K562 (cell line): ENCODE results near the gene SRRT. TPM values are rescaled to one million over a fixed set of nuclear protein-coding genes. Genes with fewer than 3 reads are reported as not detected.

ENCODE experiments used
- ATAC-seq: fragments of 200-7000 bp; cut with Tn5 transposase; 3 replicates; pipeline ENCODE4 v1.9.1; 2020; ENCODE audit warnings: moderate library complexity
- BruUV-seq: library from RNA; stranded (reverse); fragments of 400-500 nt; replicated peaks from 2 replicates; lab custom pipeline; 2021; lab: Mats Ljungman, UMichigan
- CTCF ChIA-PET: fragments of 300-600 bp; formaldehyde crosslinking; extraction: SDS; loops from one replicate; lab custom pipeline; 2021; ENCODE audit warnings: low intra/inter-chr PET ratio; lab: Yijun Ruan, JAX
- POLR2A ChIA-PET: fragments of 300-600, 350-650 bp; sonication (Branson Sonifier 250); formaldehyde crosslinking; extraction: SDS; loops from one replicate; lab custom pipeline; 2021; ENCODE audit warnings: antibody characterized with exemption, inconsistent platforms; lab: Yijun Ruan, JAX
- DNase-seq, 4 experiments: peaks; one replicate each; pipeline versions ENCODE4 v3.0.0 to v3.0.0-alpha.2; 2011 to 2018; ENCODE audit warnings: low spot score in 3 of 4, mixed read lengths in 3 of 4; ENCODE audit errors: extremely low read depth in 1 of 4
- FAIRE-seq: peaks from 2 replicates; lab custom pipeline; 2011; peaks lifted over from hg19 to GRCh38; lab: Jason Lieb, UNC
- H2AFZ ChIP-seq: 2 replicates; pipeline ENCODE4 v1.6.0; 2011; ENCODE audit warnings: low read depth, low read length, control low read depth, inconsistent platforms
- H3K27ac ChIP-seq: fragments of 200-600 bp; 3 replicates; pipeline ENCODE4 v1.8.0; 2011; ENCODE audit warnings: low read depth, mild to moderate bottlenecking, control low read depth, inconsistent platforms, low read length, moderate library complexity, mixed read lengths; ENCODE audit errors: extremely low read depth
- H3K27me3 ChIP-seq, 2 experiments: fragments of 300-600 bp in 1 of 2; 2 replicates in 1 of 2; 3 replicates in 1 of 2; pipeline versions ENCODE4 v1.6.0 to v1.8.0; 2011; ENCODE audit warnings: inconsistent platforms in 2 of 2, low read length in 2 of 2, mild to moderate bottlenecking in 1 of 2, mixed read lengths in 1 of 2, moderate library complexity in 1 of 2; ENCODE audit not compliant: control insufficient read depth in 2 of 2, insufficient read depth in 2 of 2
- H3K36me3 ChIP-seq: fragments of 300-600 bp; 3 replicates; pipeline ENCODE4 v1.8.0; 2011; ENCODE audit warnings: mild to moderate bottlenecking, low read length, inconsistent platforms; ENCODE audit not compliant: control insufficient read depth, insufficient read depth
- H3K4me1 ChIP-seq, 2 experiments: fragments of 200-600 bp in 1 of 2; replicated peaks in 1 of 2; 2 replicates in 1 of 2; 3 replicates in 1 of 2; pipeline versions ENCODE4 v1.5.1 to v1.8.0; 2011; ENCODE audit warnings: inconsistent platforms in 2 of 2, low read length in 2 of 2, mild to moderate bottlenecking in 1 of 2, mixed read lengths in 1 of 2, moderate library complexity in 1 of 2; ENCODE audit not compliant: control insufficient read depth in 2 of 2, insufficient read depth in 2 of 2
- H3K4me2 ChIP-seq: 2 replicates; pipeline ENCODE4 v1.6.1; 2011; ENCODE audit warnings: low read length, control low read depth, inconsistent platforms, mixed read lengths; ENCODE audit not compliant: insufficient read depth
- H3K4me3 ChIP-seq: fragments of 200-600 bp; sonication (generic), shearing (Covaris generic); 2 replicates; pipeline ENCODE4 v1.5.1; 2016; ENCODE audit warnings: control low read depth, inconsistent platforms
- H3K79me2 ChIP-seq: fragments of 200-600 bp; 3 replicates; pipeline ENCODE4 v1.8.0; 2011; ENCODE audit warnings: low read length, inconsistent platforms; ENCODE audit not compliant: control insufficient read depth, insufficient read depth
- H3K9ac ChIP-seq, 2 experiments: 2 replicates each; pipeline versions ENCODE4 v1.6.0 to v1.6.1; 2011; ENCODE audit warnings: low read depth in 2 of 2, low read length in 2 of 2, control low read depth in 1 of 2, inconsistent platforms in 1 of 2, mild to moderate bottlenecking in 1 of 2, mixed read lengths in 1 of 2; ENCODE audit not compliant: insufficient read depth in 1 of 2
- H3K9me1 ChIP-seq: one replicate; pipeline ENCODE4 v1.6.0; 2011; ENCODE audit warnings: inconsistent platforms, mild to moderate bottlenecking, low read length, moderate library complexity; ENCODE audit not compliant: control insufficient read depth, insufficient read depth
- H3K9me3 ChIP-seq: replicated peaks from 2 replicates; pipeline ENCODE4 v1.5.1; 2011; ENCODE audit warnings: low read depth, low read length, inconsistent platforms; ENCODE audit not compliant: control insufficient read depth, insufficient read depth
- H4K20me1 ChIP-seq: replicated peaks from 2 replicates; pipeline ENCODE4 v1.6.1; 2011; ENCODE audit warnings: low read length, inconsistent platforms, mixed read lengths; ENCODE audit not compliant: control insufficient read depth, insufficient read depth
- POLR2G ChIP-seq: fragments of 200-400 bp; formaldehyde crosslinking; IDR thresholded peaks from 2 replicates; pipeline ENCODE4 v1.6.1; 2017; ENCODE audit warnings: low read depth, mild to moderate bottlenecking, antibody characterized with exemption, low read length, moderate library complexity
- RBFOX2 ChIP-seq: fragments of 200-400 bp; formaldehyde crosslinking; IDR thresholded peaks from 2 replicates; pipeline ENCODE4 v1.6.1; 2017; ENCODE audit warnings: low read depth, mild to moderate bottlenecking, low read length, moderate library complexity
- RBM22 ChIP-seq: fragments of 200-400 bp; formaldehyde crosslinking; IDR thresholded peaks from 2 replicates; pipeline ENCODE4 v1.6.1; 2018; ENCODE audit warnings: low read length, low read depth; ENCODE audit not compliant: poor library complexity, severe bottlenecking
- SMAD2 ChIP-seq: fragments of 150-350 bp; IDR thresholded peaks from 2 replicates; pipeline ENCODE4 v1.6.1; 2014; ENCODE audit warnings: low read depth, mild to moderate bottlenecking, low read length
- WGBS: fragments of 100-300 bp; shearing (Covaris generic); methylation state at CpG from one replicate; pipeline ENCODE4 v1.1.6; 2016; ENCODE audit warnings: low coverage, mixed read lengths; ENCODE audit not compliant: insufficient coverage; ENCODE audit errors: missing lambda C conversion rate; 5-methylcytosine and 5-hydroxymethylcytosine counted together
- in situ Hi-C: fragments of 300-500 bp; cut with MboI; formaldehyde crosslinking; loops from 4 replicates; pipeline ENCODE4 v1.15.0; 2018; ENCODE audit warnings: inconsistent platforms, mixed read lengths
- intact Hi-C: fragments of 100-400 bp; cut with micrococcal nuclease; formaldehyde crosslinking; loops from 2 replicates; pipeline ENCODE4 v1.14.2; 2022
- polyA plus RNA-seq, 8 experiments: library from polyadenylated mRNA; depleted of rRNA in 4 of 8; stranded (reverse) in 5 of 8; unstranded in 3 of 8; fragments of >200 nt; fragmentation: Nextera tagmentation in 2 of 8; fragmentation: Illumina TruSeq in 1 of 8; extraction: Ambion mirVana in 2 of 8; extraction: Trizol in 1 of 8; gene quantifications; 2 replicates each; pipeline versions ENCODE4 v1.2.1 to v1.2.3, GENCODE V29; 2011 to 2014; ENCODE audit warnings: inconsistent platforms in 1 of 8, missing spikeins in 1 of 8
- total RNA-seq, 7 experiments: library from RNA; depleted of rRNA in 6 of 7; stranded (reverse); fragments of >200 nt in 6 of 7; fragmentation: Illumina TruSeq in 2 of 7; extraction: Trizol in 2 of 7; gene quantifications; 2 replicates each; pipeline versions ENCODE4 v1.2.1 to v1.2.3, GENCODE V29; 2011 to 2021; ENCODE audit warnings: low replicate concordance in 1 of 7
- TF ChIP-seq, protein P1 (sequence below): sonication (generic); formaldehyde crosslinking; IDR thresholded peaks from 2 replicates; pipeline ENCODE4 v1.8.1; 2023; ENCODE audit warnings: mild to moderate bottlenecking, missing genetic modification reagents
- TF ChIP-seq, protein P2 (sequence below), 2 experiments: fragments of 450-650 bp in 1 of 2; sonication (generic) in 1 of 2; formaldehyde crosslinking; conservative IDR thresholded peaks; 2 replicates each; pipeline versions ENCODE4 v1.4.0 to v1.8.1; 2020 to 2022; ENCODE audit warnings: mild to moderate bottlenecking in 1 of 2, missing genetic modification reagents in 1 of 2
- TF ChIP-seq, protein P3 (sequence below), 2 experiments: IDR thresholded peaks in 1 of 2; conservative IDR thresholded peaks in 1 of 2; 2 replicates each; pipeline ENCODE4 v1.6.1; 2016; ENCODE audit warnings: low read depth in 2 of 2, mild to moderate bottlenecking in 1 of 2, missing compliant biosample characterization in 1 of 2, missing genetic modification characterization in 1 of 2, moderate library complexity in 1 of 2
- TF ChIP-seq, protein P4 (sequence below): fragments of 250-450 bp; sonication (Bioruptor Pico); IDR thresholded peaks from 2 replicates; pipeline ENCODE4 v1.4.0; 2020; ENCODE audit warnings: borderline replicate concordance

The SRRT gene
- total and polyA plus RNA-seq, 9 of the 15 experiments (the other 6 are each of a cell fraction or from before 2014, with no cell fraction given), result 10.3 to 263 (median 84.4) TPM

DNA sequence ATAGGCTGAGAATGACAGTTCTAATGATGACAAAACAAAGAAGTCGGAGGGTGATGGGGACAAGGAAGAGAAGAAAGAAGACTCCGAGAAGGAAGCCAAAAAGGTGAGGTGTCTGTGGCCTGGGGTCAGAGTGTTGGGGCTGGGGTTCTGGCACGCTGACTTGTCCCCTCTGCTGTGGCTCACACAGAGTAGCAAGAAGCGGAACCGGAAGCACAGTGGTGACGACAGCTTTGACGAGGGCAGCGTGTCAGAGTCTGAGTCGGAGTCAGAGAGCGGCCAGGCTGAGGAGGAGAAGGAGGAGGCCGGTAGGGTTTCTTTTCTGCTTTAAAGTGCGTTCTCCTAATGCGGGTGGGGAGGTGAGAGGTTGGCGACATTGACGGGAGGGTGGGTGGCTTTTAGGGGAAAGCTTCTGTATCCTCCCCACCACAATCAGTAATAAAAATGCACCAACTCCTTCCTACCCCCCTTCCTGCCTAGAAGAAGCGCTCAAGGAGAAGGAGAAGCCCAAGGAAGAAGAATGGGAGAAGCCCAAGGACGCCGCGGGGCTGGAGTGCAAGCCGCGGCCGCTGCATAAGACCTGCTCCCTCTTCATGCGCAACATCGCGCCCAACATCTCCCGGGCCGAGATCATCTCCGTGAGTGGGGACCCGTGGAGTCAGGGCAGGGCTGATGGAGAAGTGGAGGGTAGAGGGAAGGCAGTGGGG, 10.0 kb downstream of the SRRT start:
- POLR2A ChIA-PET, result interaction anchor here (6.3 kb wide), 1 partner anchor 9 kb away, joined by 144 read pairs; the partner anchor contains the start of gene SRRT
- 0 out of 4 replicates have a peak overlapping the region, but pooled peaks of 1 of the 2 experiments have one; percentile 21 for H3K9ac ChIP-seq
- BruUV-seq, result TSS peak; percentile 55
- H3K9me1 ChIP-seq, result peaks cover 9% of the 10 kb centered on the region
- no peak overlapping the region for H3K4me2 ChIP-seq
- ATAC-seq (no peak), DNase-seq (peak in 1 of 4 experiments; percentile 11), FAIRE-seq (no peak)
- TF ChIP-seq, protein P1, sequence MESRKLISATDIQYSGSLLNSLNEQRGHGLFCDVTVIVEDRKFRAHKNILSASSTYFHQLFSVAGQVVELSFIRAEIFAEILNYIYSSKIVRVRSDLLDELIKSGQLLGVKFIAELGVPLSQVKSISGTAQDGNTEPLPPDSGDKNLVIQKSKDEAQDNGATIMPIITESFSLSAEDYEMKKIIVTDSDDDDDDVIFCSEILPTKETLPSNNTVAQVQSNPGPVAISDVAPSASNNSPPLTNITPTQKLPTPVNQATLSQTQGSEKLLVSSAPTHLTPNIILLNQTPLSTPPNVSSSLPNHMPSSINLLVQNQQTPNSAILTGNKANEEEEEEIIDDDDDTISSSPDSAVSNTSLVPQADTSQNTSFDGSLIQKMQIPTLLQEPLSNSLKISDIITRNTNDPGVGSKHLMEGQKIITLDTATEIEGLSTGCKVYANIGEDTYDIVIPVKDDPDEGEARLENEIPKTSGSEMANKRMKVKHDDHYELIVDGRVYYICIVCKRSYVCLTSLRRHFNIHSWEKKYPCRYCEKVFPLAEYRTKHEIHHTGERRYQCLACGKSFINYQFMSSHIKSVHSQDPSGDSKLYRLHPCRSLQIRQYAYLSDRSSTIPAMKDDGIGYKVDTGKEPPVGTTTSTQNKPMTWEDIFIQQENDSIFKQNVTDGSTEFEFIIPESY, result peak; percentile 77; the same call in 1 of the 2 replicates
- TF ChIP-seq SMAD2 (no peak), POLR2G (peak; percentile 70), RBFOX2 (peak; percentile 52), RBM22 (peak; percentile 19)
- TF ChIP-seq, protein P2, sequence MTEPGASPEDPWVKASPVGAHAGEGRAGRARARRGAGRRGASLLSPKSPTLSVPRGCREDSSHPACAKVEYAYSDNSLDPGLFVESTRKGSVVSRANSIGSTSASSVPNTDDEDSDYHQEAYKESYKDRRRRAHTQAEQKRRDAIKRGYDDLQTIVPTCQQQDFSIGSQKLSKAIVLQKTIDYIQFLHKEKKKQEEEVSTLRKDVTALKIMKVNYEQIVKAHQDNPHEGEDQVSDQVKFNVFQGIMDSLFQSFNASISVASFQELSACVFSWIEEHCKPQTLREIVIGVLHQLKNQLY (CRISPR knock-in tag; conservative IDR thresholded peaks at IDR 0.05), result no peak
- TF ChIP-seq, protein P3, sequence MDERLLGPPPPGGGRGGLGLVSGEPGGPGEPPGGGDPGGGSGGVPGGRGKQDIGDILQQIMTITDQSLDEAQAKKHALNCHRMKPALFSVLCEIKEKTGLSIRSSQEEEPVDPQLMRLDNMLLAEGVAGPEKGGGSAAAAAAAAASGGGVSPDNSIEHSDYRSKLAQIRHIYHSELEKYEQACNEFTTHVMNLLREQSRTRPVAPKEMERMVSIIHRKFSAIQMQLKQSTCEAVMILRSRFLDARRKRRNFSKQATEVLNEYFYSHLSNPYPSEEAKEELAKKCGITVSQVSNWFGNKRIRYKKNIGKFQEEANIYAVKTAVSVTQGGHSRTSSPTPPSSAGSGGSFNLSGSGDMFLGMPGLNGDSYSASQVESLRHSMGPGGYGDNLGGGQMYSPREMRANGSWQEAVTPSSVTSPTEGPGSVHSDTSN (CRISPR knock-in tag; IDR thresholded peaks at IDR 0.05; ENCODE audit: low read depth), result no peak
- TF ChIP-seq, protein P3 (tag; conservative IDR thresholded peaks at IDR 0.05; ENCODE audit: low read depth), result peak; percentile 16; the same call in 1 of the 2 replicates
- TF ChIP-seq, protein P4, sequence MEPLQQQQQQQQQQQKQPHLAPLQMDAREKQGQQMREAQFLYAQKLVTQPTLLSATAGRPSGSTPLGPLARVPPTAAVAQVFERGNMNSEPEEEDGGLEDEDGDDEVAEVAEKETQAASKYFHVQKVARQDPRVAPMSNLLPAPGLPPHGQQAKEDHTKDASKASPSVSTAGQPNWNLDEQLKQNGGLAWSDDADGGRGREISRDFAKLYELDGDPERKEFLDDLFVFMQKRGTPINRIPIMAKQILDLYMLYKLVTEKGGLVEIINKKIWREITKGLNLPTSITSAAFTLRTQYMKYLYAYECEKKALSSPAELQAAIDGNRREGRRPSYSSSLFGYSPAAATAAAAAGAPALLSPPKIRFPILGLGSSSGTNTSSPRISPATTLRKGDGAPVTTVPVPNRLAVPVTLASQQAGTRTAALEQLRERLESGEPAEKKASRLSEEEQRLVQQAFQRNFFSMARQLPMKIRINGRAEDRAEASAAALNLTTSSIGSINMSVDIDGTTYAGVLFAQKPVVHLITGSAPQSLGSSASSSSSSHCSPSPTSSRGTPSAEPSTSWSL, result no peak
- intact Hi-C loops, result no loop called here
- H3K36me3 ChIP-seq, result peaks cover 90% of the 10 kb centered on the region
- no peak overlapping the region for H3K4me3 ChIP-seq
- H3K79me2 ChIP-seq, result peaks cover 60% of the 10 kb centered on the region
- CTCF ChIA-PET, result no interaction called here
- no peaks in the 10 kb centered on the region for H3K9me3 ChIP-seq
- H3K27me3 ChIP-seq, result no peaks in the 10 kb centered on the region
- H4K20me1 ChIP-seq, result peaks cover 36% of the 10 kb centered on the region
- H3K4me1 ChIP-seq, result peaks cover 20 to 53% of the 10 kb centered on the region in 2 experiments
- 91% methylated on average over 28 of the region's 29 CpGs for WGBS
- no peak overlapping the region for H3K27ac ChIP-seq
- in situ Hi-C loops, result no loop called here
- H2AFZ ChIP-seq, result no peak overlapping the region
